ENCODE data around the gene ENDOV. TPM values are rescaled to one million over a fixed set of nuclear protein-coding genes. Genes with fewer than 3 reads are reported as not detected.

The ENDOV gene
- total RNA-seq, 4 donors from 2014 or later: 9.1 to 14.7 (median 13.0) TPM

- WGBS: 93% methylated on average over 18 of the region's 18 CpGs
- Histone ChIP-seq H3K27ac (replicated peaks in 1 of 4) (no peak overlapping the region), H3K9me3 (no peaks in the 10 kb centered on the region), H3K27me3 (no peaks in the 10 kb centered on the region), H3K36me3 (peaks cover 73 to 100% (median 99%) of the 10 kb centered on the region in 4 donors), H3K4me1 (no peaks in the 10 kb centered on the region), H3K4me3 (no peak overlapping the region)
- DNase-seq (ENCODE audit: extremely low spot score): no peak
- intact Hi-C loops (cut with DNase I): no loop called here
- no peak for TF ChIP-seq CTCF (IDR thresholded peaks at IDR 0.05)
- no peak for TF ChIP-seq POLR2A (IDR thresholded peaks at IDR 0.05; ENCODE audit: low read depth)
- no peak for TF ChIP-seq POLR2AphosphoS5 (IDR thresholded peaks at IDR 0.05)
- TF ChIP-seq EP300 (IDR thresholded peaks at IDR 0.05): no peak
Observed at GRCh38 chr17:80372922-80373570, 41.9 kb upstream of the ENDOV start.

GRCh38 chr17:80374039-80374731 lies 40.8 kb upstream of the ENDOV start:
- H3K36me3 ChIP-seq: peaks cover 68 to 100% (median 98%) of the 10 kb centered on the region in 4 donors
- DNase-seq (ENCODE audit: extremely low spot score): no peak
- no peak overlapping the region for H3K27ac ChIP-seq (replicated peaks in 1 of 4)
- no peak for TF ChIP-seq EP300 (IDR thresholded peaks at IDR 0.05)
- no peak for TF ChIP-seq POLR2A (IDR thresholded peaks at IDR 0.05; ENCODE audit: low read depth)
- TF ChIP-seq CTCF (IDR thresholded peaks at IDR 0.05): no peak
- no peak for TF ChIP-seq POLR2AphosphoS5 (IDR thresholded peaks at IDR 0.05)
- H3K9me3 ChIP-seq: no peaks in the 10 kb centered on the region
- H3K4me3 ChIP-seq: no peak overlapping the region
- intact Hi-C loops (cut with DNase I): no loop called here
- 91% methylated on average over 17 of the region's 22 CpGs for WGBS
- no peaks in the 10 kb centered on the region for H3K4me1 ChIP-seq
- H3K27me3 ChIP-seq: no peaks in the 10 kb centered on the region

GRCh38 chr17:80374732-80375585 lies 40.0 kb upstream of the ENDOV start:
- 78% methylated on average over 13 of the region's 14 CpGs for WGBS
- intact Hi-C loops (cut with DNase I): no loop called here
- Histone ChIP-seq H3K9me3 (no peaks in the 10 kb centered on the region), H3K4me1 (no peaks in the 10 kb centered on the region), H3K4me3 (no peak overlapping the region), H3K36me3 (peaks cover 68 to 100% (median 98%) of the 10 kb centered on the region in 4 donors), H3K27me3 (no peaks in the 10 kb centered on the region), H3K27ac (replicated peaks in 1 of 4) (no peak overlapping the region)
- no peak for DNase-seq (ENCODE audit: extremely low spot score)
- TF ChIP-seq POLR2A (IDR thresholded peaks at IDR 0.05; ENCODE audit: low read depth) (no peak), POLR2AphosphoS5 (IDR thresholded peaks at IDR 0.05) (no peak), CTCF (IDR thresholded peaks at IDR 0.05) (no peak), EP300 (IDR thresholded peaks at IDR 0.05) (no peak)

GRCh38 chr17:80376531-80376930 lies 38.4 kb upstream of the ENDOV start:
- Histone ChIP-seq H3K36me3 (peaks cover 79 to 100% (median 99%) of the 10 kb centered on the region in 4 donors), H3K4me3 (no peak overlapping the region), H3K9me3 (no peaks in the 10 kb centered on the region), H3K27ac (replicated peaks in 1 of 4) (no peak overlapping the region), H3K4me1 (no peaks in the 10 kb centered on the region), H3K27me3 (no peaks in the 10 kb centered on the region)
- DNase-seq (ENCODE audit: extremely low spot score): no peak
- no peak for TF ChIP-seq CTCF (IDR thresholded peaks at IDR 0.05)
- intact Hi-C loops (cut with DNase I): no loop called here
- WGBS: 88% methylated on average over 2 of the region's 4 CpGs
